Measurements from ENCODE around the gene MADD.
"Not testable (repeated sequence)": the region's sequence is repeated elsewhere in the genome, so short reads cannot be mapped to it uniquely, and the experiment has no call there.

The MADD gene

GRCh38 chr11:47326198-47326597 lies 56.3 kb downstream of the MADD start:
- DNase-seq, result no peak

GRCh38 chr11:47327025-47327424 lies 57.1 kb downstream of the MADD start:
- no peak for DNase-seq

- no peak for DNase-seq
Measured at GRCh38 chr11:47327949-47328348, 58.0 kb downstream of the MADD start.

GRCh38 chr11:47328449-47329390 lies 58.8 kb downstream of the MADD start:
- DNase-seq, result no peak

GRCh38 chr11:47329431-47329986 lies 59.6 kb downstream of the MADD start:
- no peak for DNase-seq

- DNase-seq, result no peak
Measured at GRCh38 chr11:47329987-47330931, 60.3 kb downstream of the MADD start.

- DNase-seq, result no peak
Measured at GRCh38 chr11:47331454-47332302, 61.7 kb downstream of the MADD start.

GRCh38 chr11:47332303-47332711 lies 62.4 kb downstream of the MADD start:
- DNase-seq, result no peak

GRCh38 chr11:47332791-47333525 lies 63.0 kb downstream of the MADD start:
- DNase-seq, result no peak

GRCh38 chr11:47333526-47333845 lies 63.6 kb downstream of the MADD start:
- DNase-seq, result no peak

- DNase-seq, result no peak
Measured at GRCh38 chr11:47333886-47334443, 64.0 kb downstream of the MADD start.

GRCh38 chr11:47334699-47335411 lies 64.9 kb downstream of the MADD start:
- DNase-seq, result not testable (repeated sequence)

GRCh38 chr11:47335733-47336132 lies 65.8 kb downstream of the MADD start:
- no peak for DNase-seq

GRCh38 chr11:47336595-47336994 lies 66.7 kb downstream of the MADD start:
- DNase-seq, result no peak

GRCh38 chr11:47337229-47337924 lies 67.4 kb downstream of the MADD start:
- DNase-seq, result no peak

- DNase-seq, result no peak
Measured at GRCh38 chr11:47338396-47339241, 68.7 kb downstream of the MADD start.

GRCh38 chr11:47340010-47340409 lies 70.1 kb downstream of the MADD start:
- no peak for DNase-seq

GRCh38 chr11:47340980-47341775 lies 71.2 kb downstream of the MADD start:
- no peak for DNase-seq
